SK-N-SH (cell line): ENCODE measurements around the gene RASGRP2. TPM values are rescaled to one million over a fixed set of nuclear protein-coding genes. Genes with fewer than 3 reads are reported as not detected.

ENCODE experiments used
- CTCF ChIA-PET: fragments of 300-600, 350-600 bp; formaldehyde crosslinking; extraction: SDS; loops from one replicate; lab custom pipeline; 2021; lab: Yijun Ruan, JAX
- POLR2A ChIA-PET: fragments of 350-600 bp; sonication (Branson Sonifier 250); formaldehyde crosslinking; extraction: SDS; loops from one replicate; lab custom pipeline; 2020; ENCODE audit warnings: antibody characterized with exemption, inconsistent platforms; lab: Yijun Ruan, JAX
- DNase-seq: peaks from one replicate; pipeline ENCODE4 v3.0.0; 2012
- H2AFZ ChIP-seq: fragments of 200-600 bp; sonication (generic); 2 replicates; pipeline ENCODE4 v1.8.1; 2016; ENCODE audit warnings: antibody characterized with exemption, mild to moderate bottlenecking, low read depth
- H3F3A ChIP-seq: fragments of 200-600 bp; sonication (generic); replicated peaks from 2 replicates; pipeline ENCODE3; 2016; ENCODE audit warnings: antibody characterized with exemption, mild to moderate bottlenecking; ENCODE audit not compliant: insufficient read depth
- H3K27ac ChIP-seq, 2 experiments: fragments of 200-500 bp in 1 of 2; fragments of 200-600 bp in 1 of 2; sonication (Bioruptor generic) in 1 of 2; sonication (generic), shearing (Covaris generic) in 1 of 2; 2 replicates each; pipeline versions ENCODE4 v1.5.1 to v1.6.1; 2014 to 2016; ENCODE audit warnings: low read depth in 2 of 2, inconsistent platforms in 1 of 2, low read length in 1 of 2, mild to moderate bottlenecking in 1 of 2, mixed read lengths in 1 of 2
- H3K27me3 ChIP-seq: fragments of 200-600 bp; sonication (generic), shearing (Covaris generic); 2 replicates; pipeline ENCODE4 v1.6.1; 2016; ENCODE audit warnings: mixed run types; ENCODE audit not compliant: insufficient read depth
- H3K36me3 ChIP-seq, 2 experiments: fragments of 200-500 bp in 1 of 2; fragments of 200-600 bp in 1 of 2; sonication (Bioruptor generic) in 1 of 2; sonication (generic) in 1 of 2; replicated peaks in 1 of 2; 2 replicates each; pipeline versions ENCODE3 to v1.5.1; 2014 to 2016; ENCODE audit warnings: low read length in 1 of 2, mild to moderate bottlenecking in 1 of 2; ENCODE audit not compliant: insufficient read depth in 2 of 2, control insufficient read depth in 1 of 2
- H3K4me1 ChIP-seq, 2 experiments: fragments of 200-500 bp in 1 of 2; fragments of 200-600 bp in 1 of 2; sonication (Bioruptor generic) in 1 of 2; sonication (generic), shearing (Covaris generic) in 1 of 2; 2 replicates each; pipeline versions ENCODE4 v1.5.1 to v1.6.1; 2014 to 2016; ENCODE audit warnings: low read depth in 1 of 2, low read length in 1 of 2, mixed run types in 1 of 2; ENCODE audit not compliant: insufficient read depth in 2 of 2, control insufficient read depth in 1 of 2
- H3K4me2 ChIP-seq: fragments of 200-600 bp; sonication (generic), shearing (Covaris generic); 2 replicates; pipeline ENCODE4 v1.6.1; 2017; ENCODE audit warnings: mixed run types
- H3K4me3 ChIP-seq, 2 experiments: fragments of 200-500 bp in 1 of 2; fragments of 200-600 bp in 1 of 2; sonication (Bioruptor generic) in 1 of 2; sonication (generic), shearing (Covaris generic) in 1 of 2; 2 replicates each; pipeline versions ENCODE4 v1.5.1 to v1.8.1; 2014 to 2016; ENCODE audit warnings: low read depth in 2 of 2, inconsistent platforms in 1 of 2, low read length in 1 of 2, mild to moderate bottlenecking in 1 of 2, mixed read lengths in 1 of 2, moderate library complexity in 1 of 2
- H3K79me2 ChIP-seq: fragments of 200-600 bp; sonication (generic); 2 replicates; pipeline ENCODE4 v1.8.1; 2017; ENCODE audit warnings: mild to moderate bottlenecking; ENCODE audit not compliant: insufficient read depth
- H3K9ac ChIP-seq: fragments of 200-600 bp; sonication (generic); 2 replicates; pipeline ENCODE4 v1.6.1; 2017; ENCODE audit warnings: mixed run types
- H3K9me2 ChIP-seq: fragments of 200-600 bp; sonication (generic); 2 replicates; pipeline ENCODE4 v1.6.1; 2017; ENCODE audit warnings: mixed run types
- H3K9me3 ChIP-seq: fragments of 200-600 bp; sonication (generic); 2 replicates; pipeline ENCODE4 v1.6.1; 2017; ENCODE audit warnings: mixed run types, mild to moderate bottlenecking, moderate library complexity
- H4K20me1 ChIP-seq: fragments of 200-600 bp; sonication (generic); 2 replicates; pipeline ENCODE4 v1.6.1; 2017; ENCODE audit warnings: mild to moderate bottlenecking, mixed run types; ENCODE audit not compliant: insufficient read depth
- ELF1 ChIP-seq: IDR thresholded peaks from 2 replicates; pipeline ENCODE4 v1.4.0; 2012
- EZH2phosphoT487 ChIP-seq: fragments of 200-600 bp; sonication (generic); IDR thresholded peaks from 2 replicates; pipeline ENCODE4 v1.6.1; 2017; ENCODE audit warnings: low read depth, mixed run types, mild to moderate bottlenecking, antibody characterized with exemption, moderate library complexity, borderline replicate concordance
- FOSL2 ChIP-seq: IDR thresholded peaks from 2 replicates; pipeline ENCODE4 v1.4.0; 2012; ENCODE audit warnings: low read depth, mild to moderate bottlenecking, moderate library complexity, borderline replicate concordance
- FOXJ3 ChIP-seq: sonication (generic); formaldehyde crosslinking; IDR thresholded peaks from 2 replicates; pipeline ENCODE4 v1.5.1; 2020; ENCODE audit warnings: mild to moderate bottlenecking, missing genetic modification reagents
- FOXM1 ChIP-seq: IDR thresholded peaks from 2 replicates; pipeline ENCODE4 v1.4.0; 2012; ENCODE audit warnings: low read depth, mild to moderate bottlenecking
- GABPA ChIP-seq: IDR thresholded peaks from 2 replicates; pipeline ENCODE4 v1.4.0; 2012; ENCODE audit warnings: low read depth, mild to moderate bottlenecking
- GATA2 ChIP-seq: sonication (generic); formaldehyde crosslinking; IDR thresholded peaks from 2 replicates; pipeline ENCODE4 v1.5.0; 2020; ENCODE audit warnings: mild to moderate bottlenecking, missing genetic modification reagents
- JUND ChIP-seq: IDR thresholded peaks from 2 replicates; pipeline ENCODE4 v1.4.0; 2012
- MEF2A ChIP-seq: IDR thresholded peaks from 2 replicates; pipeline ENCODE4 v1.4.0; 2012; ENCODE audit warnings: low read depth, borderline replicate concordance
- MXI1 ChIP-seq: IDR thresholded peaks from 2 replicates; pipeline ENCODE4 v1.6.1; 2012; ENCODE audit warnings: mild to moderate bottlenecking, low read depth, low read length, improper control_type of control experiment
- NFIC ChIP-seq: IDR thresholded peaks from 2 replicates; pipeline ENCODE4 v1.4.0; 2012; ENCODE audit warnings: borderline replicate concordance
- NRF1 ChIP-seq: IDR thresholded peaks from 2 replicates; pipeline ENCODE4 v1.6.1; 2012; ENCODE audit warnings: low read depth, mild to moderate bottlenecking, low read length
- POLR2AphosphoS5 ChIP-seq: IDR thresholded peaks from 2 replicates; pipeline ENCODE4 v1.6.1; 2012; ENCODE audit warnings: low read depth, low read length
- RAD21 ChIP-seq: IDR thresholded peaks from 2 replicates; pipeline ENCODE4 v1.6.1; 2012; ENCODE audit warnings: mild to moderate bottlenecking, low read length
- RCOR1 ChIP-seq: fragments of 150-350 bp; IDR thresholded peaks from 2 replicates; pipeline ENCODE4 v1.6.1; 2017; ENCODE audit warnings: antibody characterized with exemption, low read length
- RFX5 ChIP-seq: IDR thresholded peaks from 2 replicates; pipeline ENCODE4 v1.6.1; 2012; ENCODE audit warnings: mild to moderate bottlenecking, improper control_type of control experiment, low read length
- RXRA ChIP-seq: IDR thresholded peaks from 2 replicates; pipeline ENCODE4 v1.4.0; 2012; ENCODE audit warnings: low read depth, mild to moderate bottlenecking, borderline replicate concordance
- SIN3A ChIP-seq: IDR thresholded peaks from 2 replicates; pipeline ENCODE4 v1.6.1; 2012; ENCODE audit warnings: low read depth, mild to moderate bottlenecking, low read length, moderate library complexity, borderline replicate concordance
- SMC3 ChIP-seq: IDR thresholded peaks from 2 replicates; pipeline ENCODE4 v1.6.1; 2012; ENCODE audit warnings: low read depth, low read length, improper control_type of control experiment
- TEAD4 ChIP-seq: IDR thresholded peaks from 2 replicates; pipeline ENCODE4 v1.4.0; 2012; ENCODE audit warnings: mild to moderate bottlenecking, borderline replicate concordance; ENCODE audit not compliant: insufficient read depth
- YY1 ChIP-seq: IDR thresholded peaks from 2 replicates; pipeline ENCODE4 v1.4.0; 2012; ENCODE audit warnings: low read depth, mild to moderate bottlenecking
- WGBS: methylation state at CpG from one replicate; pipeline ENCODE4 v1.1.6; 2017; ENCODE audit warnings: low lambda C conversion rate; 5-methylcytosine and 5-hydroxymethylcytosine counted together
- polyA plus RNA-seq, 3 experiments: library from polyadenylated mRNA; depleted of rRNA; stranded (reverse); fragments of >200 nt; gene quantifications; 2 replicates each; pipeline ENCODE4 v1.2.3, GENCODE V29; 2012
- TF ChIP-seq, protein P1 (sequence below): fragments of 150-350 bp; IDR thresholded peaks from 2 replicates; pipeline ENCODE4 v1.6.1; 2017; ENCODE audit warnings: antibody characterized with exemption, low read length, low read depth, borderline replicate concordance
- TF ChIP-seq, protein P2 (sequence below): IDR thresholded peaks from 2 replicates; pipeline ENCODE4 v1.4.0; 2012; ENCODE audit warnings: low read depth
- TF ChIP-seq, protein P3 (sequence below): IDR thresholded peaks from 2 replicates; pipeline ENCODE4 v1.4.0; 2012; ENCODE audit warnings: low read depth, borderline replicate concordance

The RASGRP2 gene
- polyA plus RNA-seq, 1 of the 3 experiments (the other 2 are of a cell fraction), result 1.6 TPM

DNA sequence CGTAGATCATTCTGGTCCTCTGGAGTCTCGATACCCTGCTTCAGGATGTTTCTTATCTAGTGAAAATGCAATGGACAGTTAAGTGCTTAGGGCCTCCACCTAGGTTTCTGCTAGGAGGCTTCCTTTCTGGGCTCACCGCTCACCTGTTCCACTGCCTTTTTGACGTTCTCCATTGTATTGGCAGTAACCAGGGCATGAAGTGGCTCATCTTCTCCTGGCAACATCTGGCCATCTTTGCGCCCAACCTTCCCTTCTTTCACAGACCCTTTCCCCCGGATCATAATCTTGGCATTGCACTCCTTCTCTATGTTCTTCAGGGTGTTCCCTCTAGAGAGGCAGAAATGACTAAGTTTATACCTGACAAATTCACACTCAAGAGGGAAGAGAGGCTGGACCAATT is 25.3 kb upstream of the RASGRP2 start:
- no peak for DNase-seq
- 98% methylated on average over 6 of the region's 6 CpGs for WGBS
- peaks cover 87 to 96% of the 10 kb centered on the region in 2 experiments for H3K36me3 ChIP-seq
- no peak overlapping the region for H2AFZ ChIP-seq
- H4K20me1 ChIP-seq, result peaks cover 88% of the 10 kb centered on the region
- CTCF ChIA-PET, result interaction anchor here (1.5 to 2.4 kb wide), 3 partner anchors 78 to 117 kb away, joined by 3 to 10 read pairs (median 6); no protein-coding TSS in a partner anchor
- TF ChIP-seq RFX5 (no peak), YY1 (no peak), FOSL2 (no peak), GATA2 (no peak), ELF1 (no peak)
- TF ChIP-seq, protein P1, sequence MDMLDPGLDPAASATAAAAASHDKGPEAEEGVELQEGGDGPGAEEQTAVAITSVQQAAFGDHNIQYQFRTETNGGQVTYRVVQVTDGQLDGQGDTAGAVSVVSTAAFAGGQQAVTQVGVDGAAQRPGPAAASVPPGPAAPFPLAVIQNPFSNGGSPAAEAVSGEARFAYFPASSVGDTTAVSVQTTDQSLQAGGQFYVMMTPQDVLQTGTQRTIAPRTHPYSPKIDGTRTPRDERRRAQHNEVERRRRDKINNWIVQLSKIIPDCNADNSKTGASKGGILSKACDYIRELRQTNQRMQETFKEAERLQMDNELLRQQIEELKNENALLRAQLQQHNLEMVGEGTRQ, result no peak
- TF ChIP-seq, all 33 proteins: peak for 0
- H3F3A ChIP-seq, result peaks cover 43% of the 10 kb centered on the region
- 0 out of 4 replicates have a peak overlapping the region, but pooled peaks of 1 of the 2 experiments have one; percentile 3 for H3K27ac ChIP-seq
- H3K9me2 ChIP-seq, result no peaks in the 10 kb centered on the region
- no peak overlapping the region for H3K4me3 ChIP-seq
- no peaks in the 10 kb centered on the region for H3K27me3 ChIP-seq
- no peaks in the 10 kb centered on the region for H3K9me3 ChIP-seq
- peaks cover 78% of the 10 kb centered on the region for H3K79me2 ChIP-seq
- peaks cover 0 to 3% of the 10 kb centered on the region in 2 experiments; a peak in 3 of 4 replicates for H3K4me1 ChIP-seq
- POLR2A ChIA-PET, result no interaction called here
- no peak overlapping the region for H3K9ac ChIP-seq
- H3K4me2 ChIP-seq, result no peak overlapping the region

DNA sequence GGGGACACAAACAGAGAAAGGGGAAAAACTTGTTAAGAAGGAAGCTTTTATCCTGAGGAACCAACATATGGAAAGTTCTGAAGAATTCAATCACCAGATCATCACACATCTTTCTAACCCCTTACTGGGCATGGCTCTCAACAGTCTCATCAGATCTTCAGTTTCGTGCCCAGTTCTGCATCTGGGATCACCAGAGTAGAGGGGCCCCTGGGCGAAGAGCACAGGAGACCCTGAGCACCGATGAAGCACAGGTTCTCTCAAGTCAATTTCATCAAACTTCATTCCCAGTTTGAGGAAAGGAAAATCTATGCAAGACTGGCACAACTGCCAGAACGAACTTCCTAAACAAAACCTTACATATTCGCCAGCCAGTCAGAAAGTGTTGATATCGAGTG is 24.4 kb upstream of the RASGRP2 start:
- TF ChIP-seq TEAD4, result no peak
- TF ChIP-seq RFX5, result no peak
- no peak for TF ChIP-seq NFIC
- TF ChIP-seq FOXM1, result no peak
- TF ChIP-seq FOXJ3, result no peak
- TF ChIP-seq EZH2phosphoT487, result no peak
- TF ChIP-seq RCOR1, result no peak
- TF ChIP-seq, protein P2, sequence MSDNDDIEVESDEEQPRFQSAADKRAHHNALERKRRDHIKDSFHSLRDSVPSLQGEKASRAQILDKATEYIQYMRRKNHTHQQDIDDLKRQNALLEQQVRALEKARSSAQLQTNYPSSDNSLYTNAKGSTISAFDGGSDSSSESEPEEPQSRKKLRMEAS, result no peak
- TF ChIP-seq JUND, result no peak
- no peak for TF ChIP-seq RAD21
- TF ChIP-seq SIN3A, result no peak
- no peak for TF ChIP-seq GABPA
- TF ChIP-seq POLR2AphosphoS5, result no peak
- TF ChIP-seq NRF1, result no peak
- no peak for TF ChIP-seq SMC3
- TF ChIP-seq, protein P3, sequence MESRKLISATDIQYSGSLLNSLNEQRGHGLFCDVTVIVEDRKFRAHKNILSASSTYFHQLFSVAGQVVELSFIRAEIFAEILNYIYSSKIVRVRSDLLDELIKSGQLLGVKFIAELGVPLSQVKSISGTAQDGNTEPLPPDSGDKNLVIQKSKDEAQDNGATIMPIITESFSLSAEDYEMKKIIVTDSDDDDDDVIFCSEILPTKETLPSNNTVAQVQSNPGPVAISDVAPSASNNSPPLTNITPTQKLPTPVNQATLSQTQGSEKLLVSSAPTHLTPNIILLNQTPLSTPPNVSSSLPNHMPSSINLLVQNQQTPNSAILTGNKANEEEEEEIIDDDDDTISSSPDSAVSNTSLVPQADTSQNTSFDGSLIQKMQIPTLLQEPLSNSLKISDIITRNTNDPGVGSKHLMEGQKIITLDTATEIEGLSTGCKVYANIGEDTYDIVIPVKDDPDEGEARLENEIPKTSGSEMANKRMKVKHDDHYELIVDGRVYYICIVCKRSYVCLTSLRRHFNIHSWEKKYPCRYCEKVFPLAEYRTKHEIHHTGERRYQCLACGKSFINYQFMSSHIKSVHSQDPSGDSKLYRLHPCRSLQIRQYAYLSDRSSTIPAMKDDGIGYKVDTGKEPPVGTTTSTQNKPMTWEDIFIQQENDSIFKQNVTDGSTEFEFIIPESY, result no peak
- TF ChIP-seq MXI1, result no peak
- no peak for TF ChIP-seq YY1
- TF ChIP-seq RXRA, result no peak
- TF ChIP-seq MEF2A, result no peak
- Histone ChIP-seq H3K79me2 (peaks cover 69% of the 10 kb centered on the region), H2AFZ (no peak overlapping the region), H3K27ac (no peak overlapping the region), H3K27me3 (no peaks in the 10 kb centered on the region), H3F3A (peaks cover 51% of the 10 kb centered on the region), H4K20me1 (peaks cover 88% of the 10 kb centered on the region), H3K9me2 (no peaks in the 10 kb centered on the region), H3K36me3 (peaks cover 80 to 96% of the 10 kb centered on the region in 2 experiments), H3K4me2 (no peak overlapping the region), H3K4me3 (no peak overlapping the region), H3K4me1 (peaks cover 6 to 13% of the 10 kb centered on the region in 2 experiments; a peak in 3 of 4 replicates), H3K9me3 (no peaks in the 10 kb centered on the region), H3K9ac (no peak overlapping the region)
- 90% methylated on average over 5 of the region's 6 CpGs for WGBS
- ChIA-PET CTCF (interaction anchor here (0.6 to 4.4 kb wide), 18 partner anchors 8 to 1061 kb away, joined by 3 to 47 read pairs (median 4); partner anchors contain the start of genes PYGM, RASGRP2 and SF1), POLR2A (no interaction called here)
- DNase-seq, result no peak
